Caco-2 (cell line): Measurements from ENCODE around the gene OR6K2. TPM values are rescaled to one million over a fixed set of nuclear protein-coding genes. Genes with fewer than 3 reads are reported as not detected.

ENCODE experiments used
- BruUV-seq: library from RNA; stranded (reverse); fragments of 400-500 nt; replicated peaks from 2 replicates; lab custom pipeline; 2021; lab: Mats Ljungman, UMichigan
- CTCF ChIA-PET: fragments of 300-600 bp; sonication (Branson Sonifier 250); formaldehyde crosslinking; loops from one replicate; lab custom pipeline; 2022; ENCODE audit warnings: antibody characterized with exemption; lab: Charles Lee
- POLR2A ChIA-PET: fragments of 300-600 bp; sonication (Branson Sonifier 250); formaldehyde crosslinking; loops from one replicate; lab custom pipeline; 2022; ENCODE audit warnings: antibody characterized with exemption; lab: Charles Lee
- DNase-seq, 2 experiments: peaks; one replicate each; pipeline versions ENCODE4 v3.0.0 to v3.0.0-alpha.2; 2020 to 2022
- H3K27me3 ChIP-seq: replicated peaks from 2 replicates; pipeline ENCODE4 v1.6.0; 2011; ENCODE audit warnings: low read length; ENCODE audit not compliant: control insufficient read depth, insufficient read depth
- H3K36me3 ChIP-seq: 2 replicates; pipeline ENCODE4 v1.5.1; 2011; ENCODE audit warnings: low read length; ENCODE audit not compliant: control insufficient read depth, insufficient read depth
- H3K4me1 ChIP-seq: fragments of 250-450 bp; sonication (Bioruptor Pico); 2 replicates; pipeline ENCODE4 v1.5.1; 2020; ENCODE audit warnings: mild to moderate bottlenecking
- H3K4me3 ChIP-seq: 2 replicates; pipeline ENCODE4 v1.5.1; 2011; ENCODE audit warnings: low read depth, mild to moderate bottlenecking, control low read depth, low read length
- H3K9me3 ChIP-seq: fragments of 250-450 bp; sonication (Bioruptor Pico); 2 replicates; pipeline ENCODE4 v1.5.1; 2020; ENCODE audit warnings: mild to moderate bottlenecking, moderate library complexity
- H3K27ac Mint-ChIP-seq: one replicate; pipeline ENCODE4 v1.8.0; 2022; ENCODE audit warnings: mixed read lengths; ENCODE audit not compliant: unreplicated experiment
- H3K27me3 Mint-ChIP-seq: one replicate; pipeline ENCODE4 v1.8.0; 2022; ENCODE audit warnings: mixed read lengths; ENCODE audit not compliant: insufficient read depth, unreplicated experiment
- H3K36me3 Mint-ChIP-seq: one replicate; pipeline ENCODE4 v1.8.0; 2022; ENCODE audit warnings: mild to moderate bottlenecking, mixed read lengths; ENCODE audit not compliant: insufficient read depth, unreplicated experiment
- H3K4me1 Mint-ChIP-seq: one replicate; pipeline ENCODE4 v1.8.0; 2022; ENCODE audit warnings: low read depth, mixed read lengths; ENCODE audit not compliant: unreplicated experiment
- H3K4me3 Mint-ChIP-seq: one replicate; pipeline ENCODE4 v1.8.0; 2022; ENCODE audit warnings: mild to moderate bottlenecking, moderate library complexity, mixed read lengths; ENCODE audit not compliant: unreplicated experiment
- H3K9me3 Mint-ChIP-seq: one replicate; pipeline ENCODE4 v1.8.0; 2022; ENCODE audit warnings: mixed read lengths; ENCODE audit not compliant: unreplicated experiment
- CTCF ChIP-seq, 2 experiments: fragments of 200-600 bp in 1 of 2; IDR thresholded peaks; 1 replicate in 1 of 2; 2 replicates in 1 of 2; pipeline versions ENCODE4 v1.5.1 to v1.8.0; 2011 to 2022; ENCODE audit warnings: antibody characterized with exemption in 1 of 2, control low read depth in 1 of 2, inconsistent platforms in 1 of 2, low read depth in 1 of 2, low read length in 1 of 2, mild to moderate bottlenecking in 1 of 2, moderate library complexity in 1 of 2; ENCODE audit not compliant: insufficient read depth in 1 of 2, severe bottlenecking in 1 of 2, unreplicated experiment in 1 of 2
- intact Hi-C: fragments of 100-400 bp; cut with micrococcal nuclease; formaldehyde crosslinking; loops from one replicate; pipeline ENCODE4 v1.10.0; 2022; ENCODE audit not compliant: unreplicated experiment
- total RNA-seq: library from RNA; stranded (reverse); gene quantifications from 2 replicates; pipeline ENCODE4 v1.2.3, GENCODE V29; 2022

The OR6K2 gene
- total RNA-seq, 1 experiment from 2014 or later = not detected

DNA sequence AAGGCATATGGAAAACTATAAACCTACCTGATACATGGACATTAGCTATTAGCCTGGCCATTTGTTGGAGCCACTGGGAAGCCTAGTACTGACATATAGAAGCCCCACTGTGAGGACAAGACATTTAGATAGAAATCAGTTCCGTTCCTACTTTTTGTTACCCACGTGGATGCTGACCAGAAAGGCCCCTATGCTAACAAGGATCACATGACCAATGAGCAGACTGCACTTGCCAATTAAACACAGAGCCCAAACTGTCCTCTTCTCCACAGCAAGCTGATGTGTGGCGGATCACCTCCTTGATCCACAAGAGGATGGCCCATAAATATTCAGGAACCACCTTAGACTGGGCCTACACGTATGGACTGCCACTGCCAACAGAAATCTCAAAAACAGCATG lies 31.3 kb upstream of the OR6K2 start:
- H3K4me1 ChIP-seq = no peaks in the 10 kb centered on the region
- H3K4me3 ChIP-seq = no peak overlapping the region
- no TSS peak for BruUV-seq
- H3K36me3 Mint-ChIP-seq = no peaks in the 10 kb centered on the region
- no peak for DNase-seq
- no peak overlapping the region for H3K27ac Mint-ChIP-seq
- no peaks in the 10 kb centered on the region for H3K4me1 Mint-ChIP-seq
- no peaks in the 10 kb centered on the region for H3K9me3 ChIP-seq
- peaks cover 6% of the 10 kb centered on the region for H3K27me3 Mint-ChIP-seq
- ChIA-PET CTCF (no interaction called here), POLR2A (no interaction called here)
- intact Hi-C loops = no loop called here
- TF ChIP-seq CTCF (IDR thresholded peaks at IDR 0.05; ENCODE audit: insufficient read depth in 1 of 2, low read depth in 1 of 2, low read length in 1 of 2, severe bottlenecking in 1 of 2, unreplicated experiment in 1 of 2) = no peak
- no peaks in the 10 kb centered on the region for H3K27me3 ChIP-seq
- no peaks in the 10 kb centered on the region for H3K36me3 ChIP-seq
- no peak overlapping the region for H3K4me3 Mint-ChIP-seq
- no peaks in the 10 kb centered on the region for H3K9me3 Mint-ChIP-seq

DNA sequence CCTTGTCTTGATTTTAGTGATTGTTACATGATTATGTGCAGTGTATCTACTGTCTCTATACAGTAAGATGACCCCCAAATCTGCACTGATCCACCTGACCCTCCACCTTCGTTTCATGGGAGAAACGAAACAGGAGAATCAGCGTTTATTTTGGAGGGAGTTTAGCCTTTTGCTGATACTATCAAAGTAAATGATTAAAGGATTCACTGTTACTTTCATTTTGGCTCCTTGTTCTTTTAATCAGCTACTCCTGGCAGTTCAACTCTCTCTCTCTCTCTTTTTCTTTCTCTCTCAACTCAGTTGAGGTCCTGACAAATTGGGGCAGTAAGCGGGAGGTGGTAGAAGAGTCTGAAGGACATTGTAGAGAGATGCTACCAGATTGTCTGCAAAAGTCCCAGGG lies 30.0 kb upstream of the OR6K2 start:
- no peaks in the 10 kb centered on the region for H3K36me3 Mint-ChIP-seq
- H3K9me3 ChIP-seq = no peaks in the 10 kb centered on the region
- no TSS peak for BruUV-seq
- H3K4me3 Mint-ChIP-seq = no peak overlapping the region
- peaks cover 6% of the 10 kb centered on the region for H3K27me3 Mint-ChIP-seq
- no peaks in the 10 kb centered on the region for H3K9me3 Mint-ChIP-seq
- POLR2A ChIA-PET = no interaction called here
- H3K36me3 ChIP-seq = no peaks in the 10 kb centered on the region
- no peak overlapping the region for H3K4me3 ChIP-seq
- H3K27me3 ChIP-seq = no peaks in the 10 kb centered on the region
- no peaks in the 10 kb centered on the region for H3K4me1 ChIP-seq
- no peak for DNase-seq
- intact Hi-C loops = no loop called here
- no peak overlapping the region for H3K27ac Mint-ChIP-seq
- CTCF ChIA-PET = no interaction called here
- no peaks in the 10 kb centered on the region for H3K4me1 Mint-ChIP-seq
- TF ChIP-seq CTCF (IDR thresholded peaks at IDR 0.05; ENCODE audit: insufficient read depth in 1 of 2, low read depth in 1 of 2, low read length in 1 of 2, severe bottlenecking in 1 of 2, unreplicated experiment in 1 of 2) = no peak

- intact Hi-C loops = no loop called here
- Mint-ChIP-seq H3K4me3 (no peak overlapping the region), H3K27ac (no peak overlapping the region), H3K4me1 (no peaks in the 10 kb centered on the region), H3K9me3 (no peaks in the 10 kb centered on the region), H3K27me3 (peaks cover 6% of the 10 kb centered on the region), H3K36me3 (no peaks in the 10 kb centered on the region)
- no peaks in the 10 kb centered on the region for H3K9me3 ChIP-seq
- no peaks in the 10 kb centered on the region for H3K36me3 ChIP-seq
- CTCF ChIA-PET = no interaction called here
- DNase-seq = no peak
- H3K27me3 ChIP-seq = no peaks in the 10 kb centered on the region
- H3K4me1 ChIP-seq = no peaks in the 10 kb centered on the region
- BruUV-seq = no TSS peak
- POLR2A ChIA-PET = no interaction called here
- H3K4me3 ChIP-seq = no peak overlapping the region
- TF ChIP-seq CTCF (IDR thresholded peaks at IDR 0.05; ENCODE audit: insufficient read depth in 1 of 2, low read depth in 1 of 2, low read length in 1 of 2, severe bottlenecking in 1 of 2, unreplicated experiment in 1 of 2) = no peak
Observed at GRCh38 chr1:158728510-158729225, 28.2 kb upstream of the OR6K2 start.
